GM06990 (cell line): ENCODE data around the gene PPM1F.

ENCODE experiments used
- DNase-seq: peaks from one replicate; pipeline ENCODE4 v3.0.0-alpha.2; 2011; ENCODE audit not compliant: insufficient read length; ENCODE audit errors: extremely low read depth
- H3K27me3 ChIP-seq: replicated peaks from 2 replicates; pipeline ENCODE4 v1.6.0; 2011; ENCODE audit warnings: low read length; ENCODE audit not compliant: control insufficient read depth, insufficient read depth
- H3K36me3 ChIP-seq: 2 replicates; pipeline ENCODE4 v1.5.1; 2011; ENCODE audit warnings: low read length; ENCODE audit not compliant: control insufficient read depth, insufficient read depth
- H3K4me3 ChIP-seq: replicated peaks from 2 replicates; pipeline ENCODE4 v1.5.1; 2011; ENCODE audit warnings: low read depth, mild to moderate bottlenecking, control low read depth, low read length
- TF ChIP-seq, protein P1 (sequence below): IDR thresholded peaks from 2 replicates; pipeline ENCODE4 v1.5.1; 2011; ENCODE audit warnings: low read length, control low read depth, mild to moderate bottlenecking, inconsistent platforms; ENCODE audit not compliant: insufficient read depth, poor library complexity, severe bottlenecking

Gene PPM1F

DNA sequence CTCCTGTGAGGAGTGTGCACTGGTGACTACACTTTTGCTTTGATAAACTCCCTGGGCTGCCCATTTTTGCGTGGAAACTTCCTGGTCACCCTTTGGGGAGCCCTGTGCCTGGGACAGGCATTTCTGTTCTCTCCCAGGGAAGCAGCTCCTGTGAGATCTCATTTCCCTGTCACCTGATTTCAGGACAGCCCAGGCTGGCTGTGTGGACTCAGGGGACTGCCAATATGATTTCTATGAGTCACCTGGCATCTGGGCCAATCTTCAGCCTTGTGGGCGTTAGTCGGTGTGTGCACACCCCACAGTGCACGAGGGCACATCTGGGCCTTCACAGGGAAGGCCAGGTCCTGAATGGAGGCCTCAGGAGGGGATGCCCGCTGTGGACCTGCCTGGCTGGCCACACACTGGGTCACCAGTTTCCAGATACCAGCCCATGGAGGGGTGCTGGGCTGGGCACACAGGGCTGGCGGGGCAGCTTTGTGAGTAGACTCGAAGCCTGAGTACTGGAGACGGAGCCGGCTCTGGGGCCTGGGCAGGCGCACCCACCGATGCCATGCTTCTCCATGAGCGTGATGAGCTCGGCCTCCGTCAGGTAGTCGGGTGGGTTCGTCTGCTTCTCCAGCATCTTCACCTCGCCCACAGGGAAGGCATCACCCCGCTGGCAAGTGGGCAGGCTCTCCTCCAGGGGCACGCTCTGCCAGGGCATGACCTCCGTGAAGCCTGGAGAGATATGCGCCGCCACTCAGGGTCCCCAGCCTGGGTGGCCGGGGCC lies 9.4 kb upstream of the PPM1F start:
- H3K4me3 ChIP-seq, result no peak overlapping the region
- no peaks in the 10 kb centered on the region for H3K27me3 ChIP-seq
- no peak for DNase-seq
- TF ChIP-seq, protein P1, sequence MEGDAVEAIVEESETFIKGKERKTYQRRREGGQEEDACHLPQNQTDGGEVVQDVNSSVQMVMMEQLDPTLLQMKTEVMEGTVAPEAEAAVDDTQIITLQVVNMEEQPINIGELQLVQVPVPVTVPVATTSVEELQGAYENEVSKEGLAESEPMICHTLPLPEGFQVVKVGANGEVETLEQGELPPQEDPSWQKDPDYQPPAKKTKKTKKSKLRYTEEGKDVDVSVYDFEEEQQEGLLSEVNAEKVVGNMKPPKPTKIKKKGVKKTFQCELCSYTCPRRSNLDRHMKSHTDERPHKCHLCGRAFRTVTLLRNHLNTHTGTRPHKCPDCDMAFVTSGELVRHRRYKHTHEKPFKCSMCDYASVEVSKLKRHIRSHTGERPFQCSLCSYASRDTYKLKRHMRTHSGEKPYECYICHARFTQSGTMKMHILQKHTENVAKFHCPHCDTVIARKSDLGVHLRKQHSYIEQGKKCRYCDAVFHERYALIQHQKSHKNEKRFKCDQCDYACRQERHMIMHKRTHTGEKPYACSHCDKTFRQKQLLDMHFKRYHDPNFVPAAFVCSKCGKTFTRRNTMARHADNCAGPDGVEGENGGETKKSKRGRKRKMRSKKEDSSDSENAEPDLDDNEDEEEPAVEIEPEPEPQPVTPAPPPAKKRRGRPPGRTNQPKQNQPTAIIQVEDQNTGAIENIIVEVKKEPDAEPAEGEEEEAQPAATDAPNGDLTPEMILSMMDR, result no peak
- peaks cover 55% of the 10 kb centered on the region for H3K36me3 ChIP-seq

DNA sequence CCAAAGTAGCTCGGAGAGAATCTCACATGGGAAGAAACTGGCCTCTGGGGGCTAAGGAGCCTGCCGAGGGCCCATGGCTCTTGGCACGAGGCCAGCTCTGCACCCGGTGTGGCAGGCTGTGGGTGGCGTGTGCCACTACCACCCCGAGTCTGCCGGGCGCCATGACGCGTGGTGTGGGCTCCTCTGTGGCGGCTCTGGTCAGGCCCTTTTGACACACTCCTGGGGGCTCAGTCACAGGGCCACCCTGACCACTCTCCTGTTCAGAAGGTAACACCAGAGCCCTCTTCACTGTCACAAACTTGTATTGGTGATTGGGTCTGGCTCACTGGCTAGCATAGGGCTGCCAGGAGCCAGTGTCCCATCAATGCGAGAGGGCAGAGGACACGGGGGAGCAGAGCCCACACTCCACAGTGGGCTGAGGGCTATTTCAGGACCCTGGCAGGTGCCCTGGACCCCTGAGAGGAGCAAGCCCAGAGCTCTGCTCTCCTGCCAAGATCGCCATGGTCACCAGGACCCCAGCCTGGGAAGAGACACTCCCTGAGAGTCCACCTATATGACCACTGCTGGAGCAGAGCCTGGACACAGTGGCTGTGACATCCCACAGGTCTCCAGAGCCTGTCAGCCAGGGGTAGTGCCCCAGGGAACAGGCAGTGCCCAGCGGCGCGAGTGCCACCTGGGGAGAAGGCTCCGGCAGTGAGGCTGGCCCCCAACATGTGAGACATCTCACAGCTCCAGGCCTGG lies 8.6 kb upstream of the PPM1F start:
- no peaks in the 10 kb centered on the region for H3K27me3 ChIP-seq
- peaks cover 49% of the 10 kb centered on the region for H3K36me3 ChIP-seq
- DNase-seq, result no peak
- H3K4me3 ChIP-seq, result no peak overlapping the region
- TF ChIP-seq, protein P1, result no peak

DNA sequence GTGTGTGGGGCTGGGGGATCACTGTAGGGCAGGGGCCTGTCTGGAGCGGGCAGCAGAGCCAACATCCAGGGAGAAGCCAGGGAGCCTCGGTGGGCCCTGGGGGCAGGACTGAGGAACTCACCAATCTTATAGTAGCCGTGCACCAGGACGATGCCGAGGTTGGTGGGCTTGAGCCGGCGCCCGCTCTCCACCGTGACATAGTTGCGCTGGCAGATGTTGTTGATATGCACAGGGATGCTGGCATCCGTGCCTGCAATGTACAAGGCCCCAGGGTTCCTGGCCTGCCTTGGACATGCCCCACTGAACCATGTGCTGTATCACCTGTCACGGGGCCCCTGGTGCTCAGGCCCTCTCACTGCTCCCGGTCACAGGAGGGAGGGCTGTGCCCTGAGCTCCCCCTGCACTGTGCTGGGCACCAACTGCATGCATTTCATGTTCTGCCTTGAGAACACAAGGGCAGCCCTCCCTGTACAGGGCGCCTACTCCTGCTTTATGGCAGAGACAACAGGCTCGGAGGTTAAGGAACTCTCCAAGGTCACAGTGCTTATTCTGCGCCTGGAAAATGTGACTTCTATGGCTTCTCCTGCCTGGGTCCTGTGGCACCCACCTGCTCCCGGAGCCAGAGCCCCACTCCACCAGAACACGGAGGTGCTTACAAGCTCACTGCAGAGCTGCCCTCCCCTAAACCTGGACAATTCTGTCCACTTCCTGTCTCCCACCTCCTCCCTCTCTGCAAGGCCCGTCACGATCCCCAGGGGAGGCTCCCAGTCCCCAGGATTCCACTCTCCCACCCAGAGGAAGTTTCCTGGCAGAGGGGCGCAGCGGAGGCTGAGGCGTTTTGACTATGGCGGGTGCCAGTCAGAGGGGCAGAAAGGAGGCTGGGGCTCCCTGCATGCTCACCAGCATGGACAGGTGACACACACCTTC lies 7.8 kb upstream of the PPM1F start:
- H3K36me3 ChIP-seq, result peaks cover 49% of the 10 kb centered on the region
- no peak overlapping the region for H3K4me3 ChIP-seq
- H3K27me3 ChIP-seq, result no peaks in the 10 kb centered on the region
- DNase-seq, result no peak
- TF ChIP-seq, protein P1, result no peak

DNA sequence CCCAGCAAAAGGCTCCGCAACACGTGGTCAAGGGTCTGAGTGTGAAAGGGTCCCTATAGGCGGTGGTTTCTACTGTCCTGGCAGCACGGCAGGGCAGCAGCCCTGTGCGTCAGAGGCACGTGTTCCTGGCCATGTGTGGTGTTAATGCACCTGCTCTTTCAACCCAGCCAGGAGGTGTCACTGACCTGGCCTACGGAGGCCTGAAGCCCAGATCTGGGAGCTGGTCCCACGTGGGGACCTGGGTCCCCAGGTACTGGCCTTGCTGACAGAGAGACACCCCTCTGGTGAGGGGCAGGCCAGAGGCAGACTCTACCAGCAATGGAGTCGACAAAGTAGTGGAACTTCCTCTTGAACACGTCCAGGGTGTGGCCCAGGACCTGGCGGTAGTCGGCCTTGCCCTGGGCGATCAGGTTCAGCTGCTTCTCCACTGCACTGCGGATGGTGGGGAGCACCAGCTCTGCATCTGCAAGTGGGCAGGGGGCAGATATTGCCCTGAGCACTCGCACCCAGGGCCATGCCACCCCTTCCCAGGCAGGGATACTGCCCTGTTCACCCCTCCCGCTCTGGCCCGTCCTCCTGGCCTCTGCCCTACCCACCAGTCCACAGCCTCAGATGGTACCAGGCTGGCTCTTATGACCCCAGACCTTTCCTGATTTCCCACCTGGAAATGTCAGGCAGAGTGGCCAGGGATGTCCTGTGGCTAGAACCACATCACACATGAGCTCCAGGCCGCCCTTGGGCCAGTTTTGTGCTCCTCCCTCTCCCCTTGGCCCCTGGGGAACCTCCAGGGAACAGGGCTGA lies 6.8 kb upstream of the PPM1F start:
- H3K27me3 ChIP-seq, result no peaks in the 10 kb centered on the region
- H3K36me3 ChIP-seq, result peaks cover 43% of the 10 kb centered on the region
- H3K4me3 ChIP-seq, result no peak overlapping the region
- no peak for DNase-seq
- TF ChIP-seq, protein P1, result no peak
